A673 (cell line): ENCODE results near the gene MOV10. TPM values are rescaled to one million over a fixed set of nuclear protein-coding genes. Genes with fewer than 3 reads are reported as not detected.

ENCODE experiments used
- BruUV-seq: library from RNA; stranded (reverse); fragments of 400-500 nt; replicated peaks from 2 replicates; lab custom pipeline; 2021; lab: Mats Ljungman, UMichigan
- CTCF ChIA-PET: fragments of 300-600 bp; sonication (Branson Sonifier 250); formaldehyde crosslinking; loops from one replicate; lab custom pipeline; 2022; ENCODE audit warnings: antibody characterized with exemption; lab: Charles Lee
- POLR2A ChIA-PET: fragments of 300-600 bp; sonication (Branson Sonifier 250); formaldehyde crosslinking; loops from one replicate; lab custom pipeline; 2022; ENCODE audit warnings: antibody characterized with exemption; ENCODE audit not compliant: low non-redundant PET; lab: Charles Lee
- DNase-seq: peaks from one replicate; pipeline ENCODE4 v3.0.0-alpha.2; 2015; ENCODE audit warnings: low spot score
- H3K27ac ChIP-seq: fragments of 200-600 bp; sonication (generic); 2 replicates; pipeline ENCODE4 v1.5.1; 2016; ENCODE audit warnings: mixed run types, low read depth, mild to moderate bottlenecking, mixed read lengths, antibody characterized with exemption, low read length; ENCODE audit not compliant: poor library complexity, severe bottlenecking
- H3K27me3 ChIP-seq: fragments of 200-600 bp; sonication (generic); replicated peaks from 2 replicates; pipeline ENCODE4 v1.6.1; 2017; ENCODE audit warnings: mixed run types, low read depth, mild to moderate bottlenecking, mixed read lengths, antibody characterized with exemption, low read length; ENCODE audit not compliant: insufficient read depth, poor library complexity
- H3K36me3 ChIP-seq: fragments of 200-600 bp; sonication (generic); 2 replicates; pipeline ENCODE4 v1.6.1; 2016; ENCODE audit warnings: mixed run types, mild to moderate bottlenecking, mixed read lengths, antibody characterized with exemption, low read length; ENCODE audit not compliant: insufficient read depth, poor library complexity, severe bottlenecking
- H3K4me1 ChIP-seq: fragments of 200-600 bp; sonication (generic); 2 replicates; pipeline ENCODE4 v1.6.1; 2017; ENCODE audit warnings: mixed run types, mild to moderate bottlenecking, mixed read lengths, antibody characterized with exemption, low read length; ENCODE audit not compliant: insufficient read depth, poor library complexity, severe bottlenecking
- H3K4me3 ChIP-seq: fragments of 200-600 bp; sonication (generic); 2 replicates; pipeline ENCODE4 v1.5.1; 2016; ENCODE audit warnings: low read depth, mixed run types, mild to moderate bottlenecking, mixed read lengths, low read length; ENCODE audit not compliant: poor library complexity, severe bottlenecking
- H3K9me3 ChIP-seq: fragments of 200-600 bp; sonication (generic); 2 replicates; pipeline ENCODE4 v1.6.1; 2016; ENCODE audit warnings: mixed run types, low read depth, mild to moderate bottlenecking, mixed read lengths, antibody characterized with exemption, low read length; ENCODE audit not compliant: poor library complexity, severe bottlenecking
- EZH2 ChIP-seq: fragments of 200-600 bp; sonication (generic); IDR thresholded peaks from 2 replicates; pipeline ENCODE4 v1.6.1; 2017; ENCODE audit warnings: borderline replicate concordance, low read depth, mild to moderate bottlenecking, mixed read lengths, antibody characterized with exemption, low read length; ENCODE audit not compliant: poor library complexity, severe bottlenecking
- intact Hi-C: fragments of 100-400 bp; cut with micrococcal nuclease; formaldehyde crosslinking; loops from one replicate; pipeline ENCODE4 v1.10.0; 2022; ENCODE audit not compliant: unreplicated experiment
- total RNA-seq: library from RNA; stranded (reverse); gene quantifications from 2 replicates; pipeline ENCODE4 v1.2.3, GENCODE V29; 2021
- TF ChIP-seq, protein P1 (sequence below): fragments of 300-800, 200-600 bp; sonication (generic); conservative IDR thresholded peaks from 2 replicates; pipeline ENCODE4 v1.5.1; 2017; ENCODE audit warnings: low read depth, mild to moderate bottlenecking, antibody characterized with exemption, low read length, moderate library complexity, mixed read lengths

MOV10 gene
- total RNA-seq, 1 experiment from 2014 or later = 87.1 TPM

DNA sequence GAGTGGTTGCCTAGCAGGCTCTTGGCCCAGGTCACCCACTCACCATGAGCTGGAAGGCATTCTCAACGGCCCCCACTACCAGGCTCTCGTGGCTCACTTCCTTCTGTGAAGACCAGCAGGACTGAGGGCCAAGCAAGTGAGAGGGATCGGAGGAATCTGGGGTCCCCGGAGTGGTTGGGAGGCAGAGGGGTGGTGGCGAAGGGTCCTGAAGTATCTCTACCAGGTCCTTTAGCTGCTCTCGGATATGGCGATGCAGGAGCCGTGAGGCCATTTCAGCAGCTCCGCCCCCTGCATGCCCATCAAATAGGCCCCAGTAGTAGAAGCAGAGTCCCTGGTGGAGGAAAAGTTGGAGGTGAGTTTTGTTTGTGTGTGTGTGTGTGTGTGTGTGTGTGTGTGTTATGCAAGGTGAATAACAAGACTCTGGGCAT, 38.3 kb downstream of the MOV10 start:
- TF ChIP-seq, protein P1, sequence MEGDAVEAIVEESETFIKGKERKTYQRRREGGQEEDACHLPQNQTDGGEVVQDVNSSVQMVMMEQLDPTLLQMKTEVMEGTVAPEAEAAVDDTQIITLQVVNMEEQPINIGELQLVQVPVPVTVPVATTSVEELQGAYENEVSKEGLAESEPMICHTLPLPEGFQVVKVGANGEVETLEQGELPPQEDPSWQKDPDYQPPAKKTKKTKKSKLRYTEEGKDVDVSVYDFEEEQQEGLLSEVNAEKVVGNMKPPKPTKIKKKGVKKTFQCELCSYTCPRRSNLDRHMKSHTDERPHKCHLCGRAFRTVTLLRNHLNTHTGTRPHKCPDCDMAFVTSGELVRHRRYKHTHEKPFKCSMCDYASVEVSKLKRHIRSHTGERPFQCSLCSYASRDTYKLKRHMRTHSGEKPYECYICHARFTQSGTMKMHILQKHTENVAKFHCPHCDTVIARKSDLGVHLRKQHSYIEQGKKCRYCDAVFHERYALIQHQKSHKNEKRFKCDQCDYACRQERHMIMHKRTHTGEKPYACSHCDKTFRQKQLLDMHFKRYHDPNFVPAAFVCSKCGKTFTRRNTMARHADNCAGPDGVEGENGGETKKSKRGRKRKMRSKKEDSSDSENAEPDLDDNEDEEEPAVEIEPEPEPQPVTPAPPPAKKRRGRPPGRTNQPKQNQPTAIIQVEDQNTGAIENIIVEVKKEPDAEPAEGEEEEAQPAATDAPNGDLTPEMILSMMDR = no peak
- TF ChIP-seq EZH2 = no peak
- Histone ChIP-seq H3K27ac (no peak overlapping the region), H3K4me1 (peaks cover 19% of the 10 kb centered on the region), H3K36me3 (no peaks in the 10 kb centered on the region), H3K4me3 (no peak overlapping the region), H3K27me3 (peaks cover 22% of the 10 kb centered on the region), H3K9me3 (no peaks in the 10 kb centered on the region)
- no peak for DNase-seq
- ChIA-PET CTCF (no interaction called here), POLR2A (no interaction called here)
- BruUV-seq = no TSS peak
- intact Hi-C loops = no loop called here

DNA sequence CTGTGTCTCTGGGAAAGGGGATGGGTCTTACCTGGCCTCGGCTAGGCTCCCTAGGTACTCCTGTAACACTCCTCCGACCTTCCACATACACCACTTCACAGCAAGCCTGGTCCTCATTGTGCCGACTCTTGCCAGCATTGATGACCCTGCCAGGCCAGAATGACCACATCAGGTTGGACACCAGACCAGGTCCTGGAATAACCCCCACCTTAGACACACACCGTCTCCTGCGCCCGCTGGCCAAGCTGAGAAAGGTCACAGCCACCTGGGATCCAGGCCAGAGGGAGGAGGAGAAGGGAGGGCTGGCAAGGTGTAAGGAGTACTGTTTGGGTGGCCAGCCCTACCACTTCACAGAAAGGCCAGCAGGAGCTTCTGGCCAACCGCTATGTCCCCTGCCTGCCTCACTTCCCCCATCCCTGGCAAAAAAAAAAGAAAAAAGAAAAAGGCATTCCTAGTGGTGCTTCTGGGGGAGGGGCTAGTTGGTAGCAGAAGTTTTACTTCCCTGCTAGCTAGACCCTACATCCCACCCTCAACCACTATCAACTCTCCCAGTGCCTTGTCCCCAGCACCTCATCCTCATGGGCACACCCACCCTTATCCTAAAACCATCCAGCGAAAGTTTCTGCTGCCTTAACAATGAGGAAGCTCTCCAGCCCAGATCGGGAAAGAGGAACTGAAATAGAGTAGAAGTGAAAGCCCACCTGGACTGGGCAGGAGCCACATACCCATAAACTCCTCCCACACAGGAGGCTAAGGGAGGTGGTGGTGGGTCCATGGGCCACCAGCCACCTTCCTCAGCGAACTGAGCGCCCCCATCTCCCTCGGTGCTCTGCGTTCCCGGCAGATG, 39.2 kb downstream of the MOV10 start:
- no peaks in the 10 kb centered on the region for H3K36me3 ChIP-seq
- peaks cover 31% of the 10 kb centered on the region for H3K27me3 ChIP-seq
- POLR2A ChIA-PET = no interaction called here
- no TSS peak for BruUV-seq
- TF ChIP-seq, protein P1 = no peak
- no peak for TF ChIP-seq EZH2
- CTCF ChIA-PET = no interaction called here
- H3K4me1 ChIP-seq = peaks cover 19% of the 10 kb centered on the region
- H3K27ac ChIP-seq = no peak overlapping the region
- no peak for DNase-seq
- H3K9me3 ChIP-seq = no peaks in the 10 kb centered on the region
- intact Hi-C loops = loop anchor here (2.0 kb wide), 1 partner anchor 323 kb away; no protein-coding TSS in a partner anchor
- peak overlapping the region; percentile 52 for H3K4me3 ChIP-seq

DNA sequence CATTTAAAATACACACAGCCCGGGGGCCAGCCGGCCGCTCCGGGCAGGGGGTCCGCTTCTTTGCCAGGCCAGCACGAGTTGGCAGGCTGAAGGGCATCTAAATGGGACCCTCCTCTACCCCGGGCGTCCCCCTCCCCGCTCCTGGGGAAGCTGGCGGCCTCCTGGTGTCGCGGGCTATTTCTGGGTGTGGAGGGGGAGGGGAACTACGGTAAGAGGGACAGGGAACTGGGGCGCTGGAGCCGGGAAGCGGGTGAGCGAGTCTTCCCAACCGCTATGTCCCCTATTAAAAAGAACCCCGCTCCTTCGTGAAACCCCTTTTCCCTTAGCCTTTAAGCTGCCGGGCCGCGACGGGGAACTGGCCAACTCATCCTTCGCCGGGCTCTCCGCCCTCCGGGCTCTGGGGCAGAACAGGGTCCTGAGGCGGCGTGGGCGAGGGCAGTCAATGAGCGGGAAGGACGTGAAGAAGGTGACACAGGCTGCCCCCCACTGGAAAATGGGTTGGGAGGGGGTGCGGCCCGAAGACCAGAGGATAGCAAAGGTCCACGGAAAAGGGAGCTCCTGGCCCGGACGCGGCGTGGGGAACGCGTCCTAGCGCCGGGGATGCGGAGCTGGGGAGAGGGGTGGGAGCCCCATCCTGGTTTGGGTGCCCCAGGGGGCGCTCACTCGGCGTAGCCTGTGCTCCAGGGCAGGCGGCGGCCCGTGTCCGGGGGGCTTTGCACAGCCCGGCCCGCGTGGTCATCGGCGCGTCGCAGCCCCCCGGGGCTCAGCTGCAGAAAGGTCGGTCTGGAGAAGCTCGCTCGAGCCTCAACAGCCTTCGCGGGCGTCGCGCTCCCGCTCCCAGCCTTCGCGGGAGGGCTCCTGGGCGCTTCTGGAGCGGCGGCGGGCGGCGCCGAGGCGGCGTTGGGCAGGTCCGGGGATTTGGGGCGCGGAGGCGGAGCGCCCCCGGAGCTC, 40.1 kb downstream of the MOV10 start:
- intact Hi-C loops = loop anchor here (2.0 to 5.0 kb wide), 2 partner anchors 324 to 963 kb away; no protein-coding TSS in a partner anchor
- DNase-seq = no peak
- H3K27ac ChIP-seq = no peak overlapping the region
- peaks cover 40% of the 10 kb centered on the region for H3K27me3 ChIP-seq
- BruUV-seq = no TSS peak
- ChIA-PET CTCF (interaction anchor here (0.7 to 2.5 kb wide), 7 partner anchors 10 to 384 kb away, joined by 3 to 14 read pairs (median 5); partner anchors contain the start of gene LRIG2), POLR2A (no interaction called here)
- no peaks in the 10 kb centered on the region for H3K9me3 ChIP-seq
- peak; percentile 26 for TF ChIP-seq EZH2
- TF ChIP-seq, protein P1 = peak; percentile 24; the same call in 1 of the 2 replicates
- peak overlapping the region; percentile 52 for H3K4me3 ChIP-seq
- H3K36me3 ChIP-seq = no peaks in the 10 kb centered on the region
- peaks cover 19% of the 10 kb centered on the region for H3K4me1 ChIP-seq
